B cell (primary cell): ENCODE data around the gene ERBB3. TPM values are rescaled to one million over a fixed set of nuclear protein-coding genes. Genes with fewer than 3 reads are reported as not detected.
"Not testable (repeated sequence)": the region's sequence is repeated elsewhere in the genome, so short reads cannot be mapped to it uniquely, and the experiment has no call there.

Source experiments
- ATAC-seq: fragments of 200-7000 bp; cut with Tn5 transposase; one replicate; pipeline ENCODE4 v1.10.0; 2021; ENCODE audit warnings: low read depth, mild to moderate bottlenecking, moderate number of reproducible peaks, moderate library complexity
- CTCF ChIA-PET: fragments of 350-600 bp; sonication (Branson Sonifier 250); formaldehyde crosslinking; loops from one replicate; lab custom pipeline; 2021; ENCODE audit warnings: antibody characterized with exemption, inconsistent platforms; lab: Charles Lee
- POLR2A ChIA-PET: fragments of 350-600 bp; sonication (Branson Sonifier 250); formaldehyde crosslinking; loops from one replicate; lab custom pipeline; 2021; ENCODE audit warnings: antibody characterized with exemption; lab: Charles Lee
- DNase-seq: peaks from one replicate; pipeline ENCODE4 v3.0.0; 2013
- H2AFZ ChIP-seq: 2 replicates; pipeline ENCODE4 v1.6.1; 2012; ENCODE audit warnings: mild to moderate bottlenecking, low read depth, low read length; ENCODE audit not compliant: insufficient read depth, poor library complexity, severe bottlenecking
- H3K27ac ChIP-seq, 2 donors: 1 replicate in 1 of 2; 2 replicates in 1 of 2; pipeline ENCODE4 v1.5.1; 2012 to 2013; ENCODE audit warnings: low read length in 2 of 2, mild to moderate bottlenecking in 2 of 2, moderate library complexity in 1 of 2
- H3K27me3 ChIP-seq, 4 experiments: fragments of 200-600 bp in 1 of 4; sonication (generic) in 1 of 4; replicated peaks in 1 of 4; 1 replicate in 2 of 4; 2 replicates in 2 of 4; pipeline versions ENCODE4 v1.6.1 to v1.7.0; 2013 to 2016; ENCODE audit warnings: low read length in 3 of 4, mild to moderate bottlenecking in 2 of 4, mixed read lengths in 1 of 4, moderate library complexity in 1 of 4; ENCODE audit not compliant: insufficient read depth in 4 of 4, control insufficient read depth in 3 of 4; ENCODE audit errors: control extremely low read depth in 1 of 4
- H3K36me3 ChIP-seq, 2 experiments: replicated peaks in 1 of 2; 1 replicate in 1 of 2; 2 replicates in 1 of 2; pipeline versions ENCODE4 v1.6.1 to v1.7.1; 2013; ENCODE audit warnings: low read length in 1 of 2; ENCODE audit not compliant: insufficient read depth in 2 of 2, control insufficient read depth in 1 of 2; ENCODE audit errors: control extremely low read depth in 1 of 2, extremely low read depth in 1 of 2
- H3K4me1 ChIP-seq, 2 donors: fragments of 200-600 bp in 1 of 2; sonication (generic) in 1 of 2; 1 replicate in 1 of 2; 2 replicates in 1 of 2; pipeline versions ENCODE4 v1.5.1 to v1.6.1; 2013 to 2017; ENCODE audit warnings: low read length in 2 of 2; ENCODE audit not compliant: control insufficient read depth in 2 of 2, insufficient read depth in 2 of 2
- H3K4me2 ChIP-seq: replicated peaks from 2 replicates; pipeline ENCODE3; 2012; ENCODE audit warnings: mild to moderate bottlenecking, low read depth, low read length; ENCODE audit not compliant: poor library complexity, severe bottlenecking
- H3K4me3 ChIP-seq, 5 experiments: fragments of 200-600 bp in 1 of 5; sonication (generic) in 1 of 5; 1 replicate in 3 of 5; 2 replicates in 2 of 5; pipeline versions ENCODE4 v1.5.1 to v1.7.0; 2011 to 2016; ENCODE audit warnings: low read length in 4 of 5, mild to moderate bottlenecking in 4 of 5, low read depth in 2 of 5, control low read depth in 1 of 5, moderate library complexity in 1 of 5; ENCODE audit not compliant: insufficient read depth in 1 of 5; ENCODE audit errors: control extremely low read depth in 1 of 5, extremely low read depth in 1 of 5
- H3K79me2 ChIP-seq: fragments of 200-600 bp; sonication (generic); one replicate; pipeline ENCODE4 v1.6.0; 2016; ENCODE audit warnings: low read length; ENCODE audit not compliant: control insufficient read depth, insufficient read depth
- H3K9ac ChIP-seq: fragments of 200-600 bp; sonication (generic); 2 replicates; pipeline ENCODE4 v1.6.1; 2017; ENCODE audit warnings: mild to moderate bottlenecking, low read length, moderate library complexity
- H3K9me3 ChIP-seq, 3 donors: one replicate each; pipeline versions ENCODE4 v1.6.1 to v1.7.1; 2013; ENCODE audit warnings: low read length in 2 of 3; ENCODE audit not compliant: control insufficient read depth in 2 of 3, insufficient read depth in 1 of 3; ENCODE audit errors: control extremely low read depth in 1 of 3
- H4K20me1 ChIP-seq: 2 replicates; pipeline ENCODE4 v1.6.0; 2012; ENCODE audit warnings: mild to moderate bottlenecking, low read length; ENCODE audit not compliant: insufficient read depth, control insufficient read depth, poor library complexity, severe bottlenecking
- H3K27ac Mint-ChIP-seq: one replicate; pipeline ENCODE4 v1.8.0; 2021; ENCODE audit warnings: mixed read lengths
- H3K27me3 Mint-ChIP-seq: one replicate; pipeline ENCODE4 v1.8.0; 2021; ENCODE audit warnings: mixed read lengths
- H3K4me1 Mint-ChIP-seq: one replicate; pipeline ENCODE4 v1.8.0; 2021; ENCODE audit warnings: mixed read lengths
- H3K4me3 Mint-ChIP-seq: one replicate; pipeline ENCODE4 v1.8.0; 2021; ENCODE audit warnings: mixed read lengths
- H3K9me3 Mint-ChIP-seq: one replicate; pipeline ENCODE4 v1.8.0; 2022; ENCODE audit warnings: mixed read lengths; ENCODE audit not compliant: insufficient read depth
- CTCF ChIP-seq: fragments of 200-600 bp; IDR thresholded peaks from one replicate; pipeline ENCODE4 v1.8.0; 2022; ENCODE audit warnings: antibody characterized with exemption, mild to moderate bottlenecking
- EZH2 ChIP-seq: IDR thresholded peaks from 2 replicates; pipeline ENCODE4 v1.6.1; 2012; ENCODE audit warnings: borderline replicate concordance, low read depth, mild to moderate bottlenecking, moderate library complexity, low read length; ENCODE audit not compliant: insufficient read depth, poor library complexity, severe bottlenecking
- WGBS: methylation state at CpG from one replicate; pipeline ENCODE4 v1.1.5; 2013; ENCODE audit warnings: missing lambda C conversion rate; ENCODE audit not compliant: insufficient coverage; 5-methylcytosine and 5-hydroxymethylcytosine counted together
- intact Hi-C: fragments of 100-400 bp; cut with micrococcal nuclease; formaldehyde crosslinking; loops from one replicate; pipeline ENCODE4 v1.10.0; 2022
- polyA plus RNA-seq: library from polyadenylated mRNA; depleted of rRNA; stranded (reverse); fragments of >200 nt; gene quantifications from 2 replicates; pipeline ENCODE4 v1.2.3, GENCODE V29; 2012
- total RNA-seq, 2 donors: library from RNA; stranded (reverse); fragments of 120-200 nt in 1 of 2; gene quantifications; 1 replicate in 1 of 2; 2 replicates in 1 of 2; pipeline versions ENCODE4 v1.2.3 to v1.2.4, GENCODE V29; 2013 to 2022

Gene ERBB3
- total and polyA plus RNA-seq, 2 donors (not counting 1 experiment from before 2014, with no cell fraction given) = 0.10 TPM; not detected in 1

DNA sequence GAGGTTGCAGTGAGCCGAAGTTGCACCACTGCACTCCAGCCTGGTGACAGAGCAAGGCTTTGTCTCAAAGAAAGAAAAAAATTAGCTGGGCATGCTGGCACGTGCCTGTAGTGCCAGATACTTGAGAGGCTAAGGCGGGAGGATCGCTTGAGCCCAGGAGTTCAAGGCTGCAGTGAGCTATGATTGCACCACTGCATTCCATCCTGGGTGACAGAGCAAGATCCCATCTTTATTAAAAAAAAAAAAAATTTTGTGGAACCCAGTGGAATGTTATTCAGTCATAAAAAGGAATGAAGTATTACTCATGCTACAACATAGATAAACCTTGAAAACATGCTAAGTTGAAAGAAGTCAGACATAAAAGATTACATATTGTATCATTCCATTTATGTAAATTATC lies 8.3 kb upstream of the ERBB3 start:
- Histone ChIP-seq H3K27me3 (no peaks in the 10 kb centered on the region), H3K9me3 (no peaks in the 10 kb centered on the region), H3K79me2 (no peaks in the 10 kb centered on the region), H4K20me1 (no peaks in the 10 kb centered on the region), H3K27ac (no peak overlapping the region), H3K4me1 (no peaks in the 10 kb centered on the region), H3K4me2 (no peak overlapping the region), H3K36me3 (no peaks in the 10 kb centered on the region), H3K9ac (no peak overlapping the region), H2AFZ (no peak overlapping the region), H3K4me3 (no peak overlapping the region)
- TF ChIP-seq EZH2 = no peak
- TF ChIP-seq CTCF = no peak
- H3K27me3 Mint-ChIP-seq = peaks cover 3% of the 10 kb centered on the region
- DNase-seq (no peak), ATAC-seq (no peak)
- no peak overlapping the region for H3K4me3 Mint-ChIP-seq
- H3K9me3 Mint-ChIP-seq = no peaks in the 10 kb centered on the region
- ChIA-PET CTCF (no interaction called here), POLR2A (no interaction called here)
- WGBS = 94% methylated on average over 3 of the region's 4 CpGs
- H3K27ac Mint-ChIP-seq = no peak overlapping the region
- no peaks in the 10 kb centered on the region for H3K4me1 Mint-ChIP-seq
- intact Hi-C loops = no loop called here

- POLR2A ChIA-PET = interaction anchor here (0.6 kb wide), 1 partner anchor 73 kb away, joined by 5 read pairs; no protein-coding TSS in a partner anchor
- 100% methylated on average over 1 of the region's 5 CpGs for WGBS
- Mint-ChIP-seq H3K27me3 (peaks cover 3% of the 10 kb centered on the region), H3K4me3 (no peak overlapping the region), H3K27ac (no peak overlapping the region), H3K9me3 (no peaks in the 10 kb centered on the region), H3K4me1 (peaks cover 5% of the 10 kb centered on the region)
- no peak overlapping the region for H3K9ac ChIP-seq
- peaks cover 0 to 8% (median 3%) of the 10 kb centered on the region in 4 experiments for H3K27me3 ChIP-seq
- H3K9me3 ChIP-seq = no peaks in the 10 kb centered on the region
- intact Hi-C loops = no loop called here
- H3K4me1 ChIP-seq = peaks cover 6 to 7% of the 10 kb centered on the region in 2 donors
- no peaks in the 10 kb centered on the region for H4K20me1 ChIP-seq
- CTCF ChIA-PET = interaction anchor here (0.6 kb wide), 1 partner anchor 78 kb away, joined by 3 read pairs; no protein-coding TSS in a partner anchor
- H3K4me3 ChIP-seq = no peak overlapping the region
- no peaks in the 10 kb centered on the region for H3K79me2 ChIP-seq
- no peak for DNase-seq
- H3K36me3 ChIP-seq = no peaks in the 10 kb centered on the region
- ATAC-seq = no peak
- H3K27ac ChIP-seq = no peak overlapping the region
- no peak overlapping the region for H3K4me2 ChIP-seq
- TF ChIP-seq EZH2 (no peak), CTCF (no peak)
- H2AFZ ChIP-seq = no peak overlapping the region
Measured at GRCh38 chr12:56074396-56074795, 5.6 kb upstream of the ERBB3 start.

DNA sequence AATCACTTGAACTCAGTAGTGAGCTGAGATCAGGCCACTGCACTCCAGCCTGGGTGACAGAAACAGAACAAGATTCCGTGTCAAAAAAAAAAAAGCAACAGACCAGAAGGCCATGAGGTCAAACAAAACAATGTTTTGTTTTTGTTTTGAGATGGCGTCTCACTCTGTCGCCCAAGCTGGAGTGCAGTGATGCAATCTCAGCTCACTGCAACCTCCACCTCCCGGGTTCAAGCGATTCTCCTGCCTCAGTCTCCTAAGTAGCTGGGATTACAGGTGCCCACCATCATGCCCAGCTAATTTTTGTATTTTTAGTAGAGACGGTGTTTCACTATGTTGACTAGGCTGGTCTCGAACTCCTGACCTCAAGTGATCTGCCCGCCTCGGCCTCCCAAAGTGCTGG lies 2.0 kb upstream of the ERBB3 start:
- H3K4me3 Mint-ChIP-seq, H3K27ac Mint-ChIP-seq, H3K79me2 ChIP-seq, H3K27me3 Mint-ChIP-seq, DNase-seq, H2AFZ ChIP-seq, H4K20me1 ChIP-seq, H3K9ac ChIP-seq, intact Hi-C loops, H3K9me3 Mint-ChIP-seq, H3K27ac ChIP-seq, ATAC-seq, H3K4me3 ChIP-seq, CTCF ChIA-PET, H3K36me3 ChIP-seq, H3K4me2 ChIP-seq: not testable (repeated sequence)
- Histone ChIP-seq H3K4me1 (peaks cover 18 to 22% of the 10 kb centered on the region in 2 donors), H3K27me3 (peaks cover 0 to 37% (median 15%) of the 10 kb centered on the region in 4 experiments), H3K9me3 (peaks cover 0 to 12% (median 0%) of the 10 kb centered on the region in 3 donors)
- WGBS = 90% methylated on average over 2 of the region's 9 CpGs
- POLR2A ChIA-PET = interaction anchor here (0.7 to 0.8 kb wide), 2 partner anchors 8 to 751 kb away, joined by 5 to 6 read pairs; no protein-coding TSS in a partner anchor
- peaks cover 12% of the 10 kb centered on the region for H3K4me1 Mint-ChIP-seq
